ENCODE results near the gene C1QB. TPM values are rescaled to one million over a fixed set of nuclear protein-coding genes. Genes with fewer than 3 reads are reported as not detected.
A peak's percentile ranks its signal among the peaks of the same experiment; 100 is the strongest.

Gene C1QB
- total RNA-seq, 1 donor from 2014 or later = not detected

GRCh38 chr1:22709227-22709626, 56.2 kb downstream of the C1QB start:
- Mint-ChIP-seq H3K4me3 (ENCODE audit: unreplicated experiment) (peak overlapping the region; percentile 72), H3K27me3 (ENCODE audit: unreplicated experiment) (peaks cover 12% of the 10 kb centered on the region), H3K9me3 (ENCODE audit: unreplicated experiment) (no peaks in the 10 kb centered on the region), H3K36me3 (ENCODE audit: low read depth, unreplicated experiment) (no peaks in the 10 kb centered on the region), H3K4me1 (ENCODE audit: unreplicated experiment) (peaks cover 22% of the 10 kb centered on the region), H3K27ac (ENCODE audit: unreplicated experiment) (no peak overlapping the region)
- DNase-seq (ENCODE audit: low spot score) = peak; percentile 31
- TF ChIP-seq CTCF (IDR thresholded peaks at IDR 0.05; ENCODE audit: unreplicated experiment) = peak; percentile 35

DNA sequence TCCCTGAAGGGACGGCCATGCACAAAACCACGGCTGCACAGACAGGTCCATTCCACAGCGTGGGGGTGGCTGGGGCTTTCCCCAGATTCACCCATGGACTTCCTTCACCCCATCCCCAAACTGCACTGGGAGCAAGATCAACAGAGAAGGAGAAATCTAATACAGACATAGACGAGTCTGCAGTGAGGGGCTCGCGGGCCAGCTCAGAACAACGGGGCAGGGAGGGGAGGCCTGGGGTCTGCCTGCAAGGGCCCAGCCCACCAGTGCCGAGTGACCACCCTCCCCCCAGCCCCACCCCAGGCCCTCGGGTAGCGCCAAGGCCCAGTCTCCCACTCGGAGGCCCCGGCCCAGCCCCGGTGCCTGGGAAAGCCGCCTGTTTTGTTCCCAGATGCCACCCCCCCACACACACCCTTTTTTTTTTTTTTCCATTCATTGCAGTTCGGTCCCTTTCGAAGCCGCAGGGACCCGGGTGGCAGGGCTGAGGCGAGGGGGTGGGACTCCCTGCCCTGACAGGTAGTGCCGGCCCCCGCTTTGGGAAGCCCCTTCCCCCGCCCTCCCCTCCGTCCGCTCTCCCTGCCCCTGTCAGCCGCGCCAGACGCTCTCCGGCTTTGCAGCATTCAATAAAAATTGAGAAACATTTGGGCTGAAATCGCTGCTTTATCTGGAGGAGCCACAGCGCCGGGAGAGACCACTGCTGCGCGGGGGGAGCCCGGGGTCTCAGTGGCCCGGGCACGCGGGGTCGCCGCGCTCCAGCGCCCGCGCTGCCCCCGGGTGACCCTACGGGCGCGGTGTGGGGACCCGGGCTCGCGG, 57.1 kb downstream of the C1QB start:
- TF ChIP-seq CTCF (IDR thresholded peaks at IDR 0.05; ENCODE audit: unreplicated experiment) = no peak
- Mint-ChIP-seq H3K9me3 (ENCODE audit: unreplicated experiment) (no peaks in the 10 kb centered on the region), H3K4me3 (ENCODE audit: unreplicated experiment) (peak overlapping the region; percentile 84), H3K27ac (ENCODE audit: unreplicated experiment) (no peak overlapping the region), H3K36me3 (ENCODE audit: low read depth, unreplicated experiment) (peaks cover 4% of the 10 kb centered on the region), H3K4me1 (ENCODE audit: unreplicated experiment) (peaks cover 24% of the 10 kb centered on the region), H3K27me3 (ENCODE audit: unreplicated experiment) (peaks cover 14% of the 10 kb centered on the region)
- DNase-seq (ENCODE audit: low spot score) = peak; percentile 61

DNA sequence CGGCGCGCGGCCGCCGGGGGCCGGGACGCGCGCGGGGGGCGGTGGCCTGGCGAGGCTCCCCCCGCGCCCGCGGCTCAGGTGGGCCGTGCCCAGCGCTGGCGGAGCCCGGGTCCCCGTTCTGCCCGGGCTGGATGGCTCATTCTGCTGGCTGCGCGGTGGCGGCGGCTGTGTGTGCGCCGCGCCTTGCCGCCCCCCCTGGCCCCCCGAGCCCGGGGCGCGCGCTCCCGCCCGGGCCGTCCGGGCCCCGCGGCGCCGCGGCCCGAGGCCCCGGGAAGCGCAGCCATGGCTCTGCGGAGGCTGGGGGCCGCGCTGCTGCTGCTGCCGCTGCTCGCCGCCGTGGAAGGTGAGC, 57.6 kb downstream of the C1QB start, which contains the start of gene EPHB2:
Gene EPHB2 (plus strand): TSS at position 139 of the 349 bp plus-strand sequence. CDS start 144 bp downstream, at position 283.
- Mint-ChIP-seq H3K4me1 (ENCODE audit: unreplicated experiment) (peaks cover 24% of the 10 kb centered on the region), H3K9me3 (ENCODE audit: unreplicated experiment) (no peaks in the 10 kb centered on the region), H3K4me3 (ENCODE audit: unreplicated experiment) (peak within 1 kb of the TSS; percentile 84), H3K36me3 (ENCODE audit: low read depth, unreplicated experiment) (peaks cover 4% of the 10 kb centered on the region), H3K27ac (ENCODE audit: unreplicated experiment) (no peak within 1 kb of the TSS), H3K27me3 (ENCODE audit: unreplicated experiment) (peaks cover 14% of the 10 kb centered on the region)
- no peak for DNase-seq (ENCODE audit: low spot score)
- no peak for TF ChIP-seq CTCF (IDR thresholded peaks at IDR 0.05; ENCODE audit: unreplicated experiment)

- peak; percentile 26 for DNase-seq (ENCODE audit: low spot score)
- no peak overlapping the region for H3K4me3 Mint-ChIP-seq (ENCODE audit: unreplicated experiment)
- H3K27me3 Mint-ChIP-seq (ENCODE audit: unreplicated experiment) = peaks cover 14% of the 10 kb centered on the region
- H3K9me3 Mint-ChIP-seq (ENCODE audit: unreplicated experiment) = no peaks in the 10 kb centered on the region
- H3K27ac Mint-ChIP-seq (ENCODE audit: unreplicated experiment) = no peak overlapping the region
- peaks cover 24% of the 10 kb centered on the region for H3K4me1 Mint-ChIP-seq (ENCODE audit: unreplicated experiment)
- no peak for TF ChIP-seq CTCF (IDR thresholded peaks at IDR 0.05; ENCODE audit: unreplicated experiment)
- peaks cover 4% of the 10 kb centered on the region for H3K36me3 Mint-ChIP-seq (ENCODE audit: low read depth, unreplicated experiment)
Measured at GRCh38 chr1:22711071-22711470, 58.0 kb downstream of the C1QB start.

Small RNA genes within 50 kb of the gene (microRNA-seq; reads per million reads assigned to microRNA genes)
- not detected for gene MIR6127 (ENCODE audit: unreplicated experiment)

Other genes starting within 250 kb of the C1QB start
- gene ZBTB40, start 201.4 kb upstream of the C1QB start, total RNA-seq (ENCODE audit: unreplicated experiment) = 18.9 TPM
- gene EPHA8, start 89.7 kb upstream of the C1QB start, total RNA-seq (ENCODE audit: unreplicated experiment) = not detected
- not detected for gene C1QA, start 16.6 kb upstream of the C1QB start, total RNA-seq (ENCODE audit: unreplicated experiment)
- not detected for gene C1QC, start 9.6 kb upstream of the C1QB start, total RNA-seq (ENCODE audit: unreplicated experiment)
- gene EPHB2, start 57.6 kb downstream of the C1QB start, total RNA-seq (ENCODE audit: unreplicated experiment) = 10.7 TPM